GM12801 (cell line): ENCODE measurements around the gene JOSD1.

Source experiments
- CTCF ChIP-seq: IDR thresholded peaks from one replicate; pipeline ENCODE4 v1.5.1; 2011; ENCODE audit warnings: control low read depth; ENCODE audit not compliant: insufficient read length; ENCODE audit errors: extremely low read depth

The JOSD1 gene

GRCh38 chr22:38724926-38725571 is 24.3 kb upstream of the JOSD1 start:
- TF ChIP-seq CTCF: no peak

- no peak for TF ChIP-seq CTCF
These were observed 23.4 kb upstream of the JOSD1 start for GRCh38 chr22:38724176-38724575.

- no peak for TF ChIP-seq CTCF
These were observed 20.8 kb upstream of the JOSD1 start for GRCh38 chr22:38721551-38721950.

- TF ChIP-seq CTCF: no peak
These were observed 19.6 kb upstream of the JOSD1 start for GRCh38 chr22:38720350-38720749.

GRCh38 chr22:38719196-38719595 is 18.5 kb upstream of the JOSD1 start:
- no peak for TF ChIP-seq CTCF

GRCh38 chr22:38718414-38718813 is 17.7 kb upstream of the JOSD1 start:
- TF ChIP-seq CTCF: no peak

GRCh38 chr22:38717244-38717643 is 16.5 kb upstream of the JOSD1 start:
- TF ChIP-seq CTCF: no peak
